Measurements from ENCODE around the gene ZNF410. TPM values are rescaled to one million over a fixed set of nuclear protein-coding genes. Genes with fewer than 3 reads are reported as not detected.

ZNF410 gene
- total RNA-seq, 4 donors from 2014 or later: 22.6 to 33.2 (median 24.0) TPM

DNA sequence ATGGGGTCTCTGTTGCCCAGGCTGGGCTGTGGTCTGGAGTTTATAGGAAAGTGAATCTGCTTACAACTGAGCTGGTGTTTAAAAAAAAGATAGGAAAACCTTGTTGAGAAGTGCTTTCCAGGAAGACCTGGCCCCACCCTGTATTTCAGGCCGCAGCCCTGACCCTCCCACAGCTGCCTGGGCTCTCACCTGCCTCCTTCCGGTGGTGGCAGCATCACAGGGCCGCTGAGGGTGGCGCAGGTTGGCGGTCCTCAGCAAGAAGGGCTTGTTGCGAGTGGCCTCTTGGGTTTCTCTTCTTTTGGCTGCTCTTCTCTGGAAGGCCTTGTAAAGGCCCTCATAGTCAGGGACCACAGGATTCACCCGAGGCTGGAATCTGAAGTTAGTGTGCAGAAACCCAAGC is 55.5 kb downstream of the ZNF410 start:
- intact Hi-C loops (cut with DNase I; ENCODE audit: low total_unique reads): no loop called here
- in situ Hi-C loops (cut with MboI; ENCODE audit: low sequenced_read_pairs in 4 of 4): no loop called here
- ATAC-seq (no peak), DNase-seq (no peak)
- no peaks in the 10 kb centered on the region for H3K4me1 ChIP-seq
- TF ChIP-seq POLR2A (IDR thresholded peaks at IDR 0.05) (no peak), CTCF (IDR thresholded peaks at IDR 0.05 in 4 of 5, conservative IDR thresholded peaks at IDR 0.05 in 1 of 5) (no peak)
- H3K27me3 ChIP-seq: no peaks in the 10 kb centered on the region
- no peaks in the 10 kb centered on the region for H3K9me3 ChIP-seq
- no peak overlapping the region for H3K27ac ChIP-seq
- H3K36me3 ChIP-seq: peaks cover 0 to 41% of the 10 kb centered on the region in 2 donors
- H3K4me3 ChIP-seq: no peak overlapping the region

GRCh38 chr14:73943083-73943482 is 56.4 kb downstream of the ZNF410 start:
- ATAC-seq: peak; percentile 67 to 74
- TF ChIP-seq CTCF (IDR thresholded peaks at IDR 0.05 in 4 of 5, conservative IDR thresholded peaks at IDR 0.05 in 1 of 5) (no peak), POLR2A (IDR thresholded peaks at IDR 0.05) (no peak)
- Histone ChIP-seq H3K36me3 (peaks cover 0 to 40% of the 10 kb centered on the region in 2 donors), H3K9me3 (no peaks in the 10 kb centered on the region), H3K4me3 (no peak overlapping the region), H3K4me1 (no peaks in the 10 kb centered on the region), H3K27me3 (no peaks in the 10 kb centered on the region), H3K27ac (peak overlapping the region in 2 of 4 donors; percentile 5 to 22)
- intact Hi-C loops (cut with DNase I; ENCODE audit: low total_unique reads) (no loop called here), in situ Hi-C loops (cut with MboI; ENCODE audit: low sequenced_read_pairs in 4 of 4) (no loop called here)
- peak in 1 of 2 donors; percentile 46 for DNase-seq

- Histone ChIP-seq H3K36me3 (peaks cover 0 to 30% of the 10 kb centered on the region in 2 donors), H3K4me3 (no peak overlapping the region), H3K27me3 (no peaks in the 10 kb centered on the region), H3K9me3 (no peaks in the 10 kb centered on the region), H3K27ac (no peak overlapping the region), H3K4me1 (peaks cover 2 to 6% of the 10 kb centered on the region in 2 donors)
- ATAC-seq: no peak
- TF ChIP-seq POLR2A (IDR thresholded peaks at IDR 0.05): no peak
- TF ChIP-seq CTCF (IDR thresholded peaks at IDR 0.05 in 4 of 5, conservative IDR thresholded peaks at IDR 0.05 in 1 of 5): no peak
- intact Hi-C loops (cut with DNase I; ENCODE audit: low total_unique reads) (no loop called here), in situ Hi-C loops (cut with MboI; ENCODE audit: low sequenced_read_pairs in 4 of 4) (no loop called here)
- no peak for DNase-seq
Observed at GRCh38 chr14:73944432-73945158, 57.9 kb downstream of the ZNF410 start.

- Histone ChIP-seq H3K4me3 (no peak overlapping the region), H3K36me3 (peaks cover 0 to 24% of the 10 kb centered on the region in 2 donors), H3K4me1 (peaks cover 2 to 6% of the 10 kb centered on the region in 2 donors), H3K9me3 (no peaks in the 10 kb centered on the region), H3K27ac (no peak overlapping the region), H3K27me3 (no peaks in the 10 kb centered on the region)
- intact Hi-C loops (cut with DNase I; ENCODE audit: low total_unique reads): no loop called here
- TF ChIP-seq CTCF (IDR thresholded peaks at IDR 0.05 in 4 of 5, conservative IDR thresholded peaks at IDR 0.05 in 1 of 5) (no peak), POLR2A (IDR thresholded peaks at IDR 0.05) (no peak)
- ATAC-seq (no peak), DNase-seq (no peak)
- in situ Hi-C loops (cut with MboI; ENCODE audit: low sequenced_read_pairs in 4 of 4): no loop called here
Observed at GRCh38 chr14:73945159-73945670, 58.6 kb downstream of the ZNF410 start.
